Neural progenitor cell (in vitro differentiated cells): ENCODE measurements around the gene FRY.

Source experiments
- CTCF ChIP-seq: fragments of 200-600 bp; sonication (generic); IDR thresholded peaks from 2 replicates; pipeline ENCODE4 v1.5.1; 2017; ENCODE audit warnings: antibody characterized with exemption, mild to moderate bottlenecking
- EZH2 ChIP-seq: fragments of 200-600 bp; sonication (generic); IDR thresholded peaks from 2 replicates; pipeline ENCODE4 v1.6.1; 2017; ENCODE audit warnings: antibody characterized with exemption, mild to moderate bottlenecking, moderate library complexity

GRCh38 chr13:32016631-32017030 lies 14.9 kb upstream of the FRY start:
- TF ChIP-seq CTCF (no peak), EZH2 (no peak)
